Testis (tissue), 3 donors: ENCODE data around the gene ABL1. TPM values are rescaled to one million over a fixed set of nuclear protein-coding genes. Genes with fewer than 3 reads are reported as not detected.

Source experiments
- DNase-seq: peaks from one replicate; pipeline ENCODE4 v3.0.0-alpha.2; 2019
- H3K27ac ChIP-seq, 2 donors: fragments of 200-600 bp; sonication (generic); one replicate each; pipeline ENCODE4 v1.5.1; 2019
- H3K27me3 ChIP-seq: fragments of 200-600 bp; sonication (generic); one replicate; pipeline ENCODE4 v1.5.1; 2019
- H3K36me3 ChIP-seq: fragments of 200-600 bp; sonication (generic); one replicate; pipeline ENCODE4 v1.5.1; 2017; ENCODE audit warnings: low read depth; ENCODE audit errors: missing control alignments
- H3K4me1 ChIP-seq: fragments of 200-600 bp; sonication (generic); one replicate; pipeline ENCODE4 v1.5.1; 2019
- H3K4me3 ChIP-seq, 2 donors: fragments of 200-600 bp; sonication (generic); one replicate each; pipeline ENCODE4 v1.5.1; 2017 to 2019
- H3K9me3 ChIP-seq: fragments of 200-600 bp; sonication (generic); one replicate; pipeline ENCODE4 v1.5.1; 2017
- POLR2A ChIP-seq: fragments of 450-650 bp; IDR thresholded peaks from one replicate; pipeline ENCODE4 v1.6.1; 2017; ENCODE audit warnings: antibody characterized with exemption, mild to moderate bottlenecking, moderate library complexity
- WGBS, 2 donors: methylation state at CpG; one replicate each; pipeline ENCODE4 v1.1.5; 2018; 5-methylcytosine and 5-hydroxymethylcytosine counted together
- intact Hi-C: fragments of 100-400 bp; cut with DNase I; formaldehyde crosslinking; loops from one replicate; pipeline ENCODE4 v1.15.1; 2023; ENCODE audit warnings: low total_unique reads
- polyA plus RNA-seq: library from polyadenylated mRNA; stranded (reverse); fragments of 350-450 nt; fragmentation: Illumina TruSeq; extraction: RNeasy Lipid Tissue Mini Kit (QIAGEN cat#74804); gene quantifications from one replicate; pipeline ENCODE4 v1.2.3, GENCODE V29; 2014; ENCODE audit warnings: low read depth, low replicate concordance; ENCODE audit not compliant: insufficient read depth
- total RNA-seq, 2 donors: library from RNA; depleted of rRNA; stranded (reverse); fragments of >200 nt; gene quantifications; one replicate each; pipeline ENCODE4 v1.2.3, GENCODE V29; 2016
- TF ChIP-seq, protein P1 (sequence below), 3 experiments: fragments of 450-650 bp in 2 of 3; fragments of 200-600 bp in 1 of 3; sonication (generic) in 1 of 3; IDR thresholded peaks; one replicate each; pipeline ENCODE4 v1.5.1; 2016 to 2019; ENCODE audit warnings: antibody characterized with exemption in 3 of 3, mild to moderate bottlenecking in 2 of 3, moderate library complexity in 1 of 3

ABL1 gene
- total and polyA plus RNA-seq, 3 donors from 2014 or later: 51.0 to 65.9 (median 57.2) TPM

DNA sequence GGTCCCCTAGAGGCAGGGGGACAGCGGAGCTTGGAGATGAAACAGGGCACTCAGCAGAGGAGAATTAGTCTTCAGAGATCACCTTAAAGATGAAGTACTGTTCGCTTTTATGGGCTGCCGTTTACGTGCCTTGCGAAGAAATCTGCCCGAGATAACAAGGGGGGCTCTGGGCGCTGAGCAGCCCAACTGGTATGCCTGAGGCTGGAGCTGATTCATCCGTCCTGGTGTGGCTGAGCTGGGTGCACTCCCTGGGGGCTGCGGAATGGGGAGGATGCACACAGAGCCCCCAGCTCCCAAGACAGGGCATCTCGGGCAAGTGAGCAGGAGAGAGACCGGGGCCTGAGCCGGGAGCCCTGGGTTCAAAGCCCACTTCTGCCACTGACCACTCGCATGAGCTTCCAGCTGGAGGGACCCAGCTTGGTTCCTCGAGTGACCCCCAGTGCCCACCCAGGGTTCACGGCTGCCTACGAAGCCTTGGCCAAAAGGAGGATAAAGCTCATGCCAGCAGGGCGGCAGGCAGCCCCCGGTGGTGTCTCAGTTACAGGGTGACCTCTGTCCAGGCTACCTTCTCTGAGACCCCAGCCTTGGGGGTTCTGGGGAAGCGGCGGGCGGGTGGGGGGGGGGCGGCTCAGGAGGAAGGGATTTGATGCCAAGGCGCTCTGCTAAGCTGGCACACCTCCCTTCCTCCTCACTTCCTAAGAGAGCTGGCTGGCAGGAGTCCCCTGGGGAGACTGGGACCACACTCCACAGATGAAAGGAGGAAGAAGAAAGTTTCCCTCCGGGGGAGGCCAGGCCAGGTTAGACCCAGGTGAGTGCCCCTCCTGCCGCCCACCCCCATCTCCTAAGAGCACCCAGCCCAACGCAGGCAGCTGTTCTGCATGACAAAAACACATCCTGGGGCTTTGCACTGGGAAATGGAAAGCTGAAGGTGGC lies 98.3 kb downstream of the ABL1 start:
- no peak for TF ChIP-seq POLR2A
- TF ChIP-seq, protein P1, sequence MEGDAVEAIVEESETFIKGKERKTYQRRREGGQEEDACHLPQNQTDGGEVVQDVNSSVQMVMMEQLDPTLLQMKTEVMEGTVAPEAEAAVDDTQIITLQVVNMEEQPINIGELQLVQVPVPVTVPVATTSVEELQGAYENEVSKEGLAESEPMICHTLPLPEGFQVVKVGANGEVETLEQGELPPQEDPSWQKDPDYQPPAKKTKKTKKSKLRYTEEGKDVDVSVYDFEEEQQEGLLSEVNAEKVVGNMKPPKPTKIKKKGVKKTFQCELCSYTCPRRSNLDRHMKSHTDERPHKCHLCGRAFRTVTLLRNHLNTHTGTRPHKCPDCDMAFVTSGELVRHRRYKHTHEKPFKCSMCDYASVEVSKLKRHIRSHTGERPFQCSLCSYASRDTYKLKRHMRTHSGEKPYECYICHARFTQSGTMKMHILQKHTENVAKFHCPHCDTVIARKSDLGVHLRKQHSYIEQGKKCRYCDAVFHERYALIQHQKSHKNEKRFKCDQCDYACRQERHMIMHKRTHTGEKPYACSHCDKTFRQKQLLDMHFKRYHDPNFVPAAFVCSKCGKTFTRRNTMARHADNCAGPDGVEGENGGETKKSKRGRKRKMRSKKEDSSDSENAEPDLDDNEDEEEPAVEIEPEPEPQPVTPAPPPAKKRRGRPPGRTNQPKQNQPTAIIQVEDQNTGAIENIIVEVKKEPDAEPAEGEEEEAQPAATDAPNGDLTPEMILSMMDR (IDR thresholded peaks at IDR 0.05): no peak
- intact Hi-C loops: loop anchor here (10.0 kb wide), 1 partner anchor 69 kb away; no protein-coding TSS in a partner anchor
- no peak for DNase-seq
- 44 to 59% methylated on average over 11 to 25 of the region's 26 CpGs for WGBS, 2 donors
- Histone ChIP-seq H3K27me3 (no peaks in the 10 kb centered on the region), H3K36me3 (no peaks in the 10 kb centered on the region), H3K27ac (peak overlapping the region in 1 of 2 donors; percentile 22), H3K9me3 (no peaks in the 10 kb centered on the region), H3K4me1 (peaks cover 56% of the 10 kb centered on the region), H3K4me3 (no peak overlapping the region)

DNA sequence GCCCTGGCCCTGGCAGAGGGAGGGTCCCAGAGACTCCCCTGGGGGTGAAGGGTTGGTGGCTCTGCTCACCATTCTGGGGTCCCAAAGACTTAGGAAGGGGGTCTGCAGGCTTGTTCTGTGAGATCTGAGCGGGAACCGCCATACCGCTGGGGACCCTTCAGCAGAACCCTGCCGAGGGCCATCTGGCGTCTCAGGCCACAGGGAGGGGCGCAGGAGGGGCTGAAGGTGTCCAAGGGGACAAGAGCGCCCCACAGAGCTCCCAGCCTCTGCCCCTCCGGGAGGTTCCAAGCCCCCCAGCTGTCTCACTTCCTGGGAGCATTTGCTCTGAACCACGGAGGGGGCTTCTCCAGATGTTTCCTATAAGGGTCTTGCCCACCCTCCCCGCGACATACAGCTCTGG lies 99.2 kb downstream of the ABL1 start:
- Histone ChIP-seq H3K9me3 (no peaks in the 10 kb centered on the region), H3K36me3 (no peaks in the 10 kb centered on the region), H3K4me1 (peaks cover 56% of the 10 kb centered on the region), H3K4me3 (no peak overlapping the region), H3K27ac (no peak overlapping the region), H3K27me3 (no peaks in the 10 kb centered on the region)
- intact Hi-C loops: loop anchor here (10.0 kb wide), 1 partner anchor 69 kb away; no protein-coding TSS in a partner anchor
- WGBS, 2 donors: 69 to 90% methylated on average over 3 to 6 of the region's 11 CpGs
- no peak for DNase-seq
- TF ChIP-seq, protein P1 (IDR thresholded peaks at IDR 0.05): no peak
- TF ChIP-seq POLR2A: no peak

DNA sequence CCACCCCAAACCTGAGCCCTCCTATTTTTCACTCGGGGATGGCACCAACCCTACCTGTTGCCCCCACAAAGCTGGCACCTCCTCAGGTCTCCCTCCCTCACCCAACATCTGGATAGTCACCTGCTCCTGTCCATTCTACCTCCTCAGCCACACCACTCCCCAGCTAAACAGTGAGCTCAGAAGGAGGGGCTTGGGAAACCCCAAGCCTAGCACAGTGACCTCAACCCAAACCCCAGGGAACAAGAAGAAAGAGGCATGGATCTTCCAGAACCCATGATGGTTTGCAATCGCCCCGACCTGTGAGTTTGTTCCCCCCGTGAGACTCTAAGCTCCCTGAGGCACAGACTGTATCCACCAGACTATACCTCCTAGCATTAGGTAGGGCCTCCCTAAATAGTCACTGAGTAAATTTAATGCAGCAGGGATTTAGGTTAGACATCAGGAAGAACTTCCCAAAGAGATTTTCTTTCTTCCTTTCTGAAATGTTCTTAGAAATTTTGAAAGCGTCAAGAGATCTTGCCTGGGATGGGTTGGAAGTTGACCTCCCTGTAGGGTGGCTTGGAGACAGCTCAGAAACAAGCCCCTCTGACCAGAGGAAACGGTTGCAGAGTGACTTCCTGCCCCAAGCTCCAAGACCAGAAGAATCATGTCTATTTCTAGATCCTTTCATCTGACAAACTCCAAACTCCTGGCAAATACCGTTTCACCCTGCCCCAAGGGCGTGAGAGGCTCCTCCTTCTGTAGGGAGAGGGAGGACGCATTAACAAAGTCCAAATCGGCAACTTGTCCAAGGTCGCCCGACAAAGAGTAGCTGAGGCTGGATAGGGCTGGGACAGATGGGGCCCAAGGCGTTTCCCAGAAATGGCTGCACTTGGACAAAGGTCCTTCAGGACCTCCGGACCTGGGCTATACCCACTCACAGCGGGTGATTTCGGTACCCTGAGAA lies 99.9 kb downstream of the ABL1 start:
- no peaks in the 10 kb centered on the region for H3K9me3 ChIP-seq
- intact Hi-C loops: loop anchor here (10.0 kb wide), 1 partner anchor 70 kb away; no protein-coding TSS in a partner anchor
- H3K4me1 ChIP-seq: peaks cover 57% of the 10 kb centered on the region
- peak overlapping the region; percentile 39 to 80 for H3K27ac ChIP-seq
- no peaks in the 10 kb centered on the region for H3K36me3 ChIP-seq
- WGBS, 2 donors: 43 to 63% methylated on average over 16 of the region's 16 CpGs
- no peak for TF ChIP-seq POLR2A
- TF ChIP-seq, protein P1 (IDR thresholded peaks at IDR 0.05): no peak
- no peak overlapping the region for H3K4me3 ChIP-seq
- no peaks in the 10 kb centered on the region for H3K27me3 ChIP-seq
- DNase-seq: peak; percentile 80

DNA sequence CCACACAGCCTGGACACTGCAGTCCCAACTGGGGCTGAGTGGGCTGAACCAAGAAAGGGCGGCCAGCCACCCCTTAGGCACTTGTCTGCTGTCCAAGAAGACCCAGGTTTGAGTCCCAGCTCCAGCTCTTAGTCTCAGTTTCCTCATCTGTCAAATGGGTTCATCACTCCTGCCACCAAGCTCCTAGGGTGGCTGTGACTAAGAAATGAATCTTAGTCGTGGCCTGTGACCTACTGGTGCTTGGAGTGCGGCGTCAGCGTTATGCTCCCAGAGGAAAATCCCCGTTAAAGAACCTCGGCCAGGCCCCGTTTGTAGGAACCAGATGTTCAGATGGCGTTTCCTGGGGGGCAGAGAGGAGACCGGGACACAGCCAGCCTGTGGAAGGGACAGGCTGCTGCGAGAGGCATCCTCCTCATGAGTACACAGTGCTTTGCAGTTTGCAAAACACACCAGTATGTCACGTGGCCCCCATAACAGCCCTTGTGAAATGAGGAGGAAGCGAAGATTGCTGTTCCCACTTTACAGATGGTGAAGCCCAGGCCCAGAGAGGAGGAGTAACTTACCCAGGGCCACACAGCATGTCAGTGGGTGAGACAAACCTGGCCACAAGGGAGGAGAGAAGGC lies 100.7 kb downstream of the ABL1 start:
- H3K27me3 ChIP-seq: no peaks in the 10 kb centered on the region
- intact Hi-C loops: loop anchor here (10.0 kb wide), 1 partner anchor 71 kb away; no protein-coding TSS in a partner anchor

More for the DNA sequence above, 100.7 kb downstream of the ABL1 start:
- Histone ChIP-seq H3K27ac (peak overlapping the region; percentile 39 to 80), H3K4me3 (no peak overlapping the region), H3K9me3 (no peaks in the 10 kb centered on the region), H3K36me3 (no peaks in the 10 kb centered on the region), H3K4me1 (peaks cover 60% of the 10 kb centered on the region)
- DNase-seq: no peak
- 50 to 53% methylated on average over 10 to 13 of the region's 13 CpGs for WGBS, 2 donors
- TF ChIP-seq POLR2A: no peak
- TF ChIP-seq, protein P1 (IDR thresholded peaks at IDR 0.05): no peak
